HCT116 (cell line): Measurements from ENCODE around the gene FCHSD2. TPM values are rescaled to one million over a fixed set of nuclear protein-coding genes. Genes with fewer than 3 reads are reported as not detected.
"Not testable (repeated sequence)": the region's sequence is repeated elsewhere in the genome, so short reads cannot be mapped to it uniquely, and the experiment has no call there.

Experiments
- ATAC-seq: fragments of 200-7000 bp; cut with Tn5 transposase; 2 replicates; pipeline ENCODE4 v1.9.1; 2020; ENCODE audit warnings: mild to moderate bottlenecking, moderate library complexity
- BruUV-seq: library from RNA; stranded (reverse); fragments of 400-500 nt; replicated peaks from 2 replicates; lab custom pipeline; 2021; lab: Mats Ljungman, UMichigan
- CTCF ChIA-PET: fragments of 300-600 bp; sonication (Branson Sonifier 250); formaldehyde crosslinking; loops from one replicate; lab custom pipeline; 2021; ENCODE audit warnings: antibody characterized with exemption; lab: Charles Lee
- POLR2A ChIA-PET: fragments of 300-600, 350-600 bp; sonication (Branson Sonifier 250); formaldehyde crosslinking; loops from one replicate; lab custom pipeline; 2021; ENCODE audit warnings: antibody characterized with exemption; lab: Charles Lee
- RAD21 ChIA-PET, 2 experiments: fragments of 300-600 bp; sonication (Branson Sonifier 250); formaldehyde crosslinking; loops; one replicate each; lab custom pipeline; 2023; ENCODE audit warnings: low total read pairs in 2 of 2; ENCODE audit not compliant: uncharacterized antibody in 2 of 2, unreplicated experiment in 2 of 2, low non-redundant PET in 1 of 2; lab: Charles Lee
- DNase-seq: peaks from one replicate; pipeline ENCODE4 v3.0.0-alpha.2; 2010; ENCODE audit warnings: low read depth, low spot score
- H2AFZ ChIP-seq: fragments of 200-600 bp; shearing (Covaris generic), sonication (generic); 2 replicates; pipeline ENCODE4 v1.6.1; 2017; ENCODE audit warnings: low read depth, mixed run types, mixed read lengths, antibody characterized with exemption, low read length; ENCODE audit not compliant: poor library complexity, severe bottlenecking
- H3K27ac ChIP-seq: 2 replicates; pipeline ENCODE4 v1.5.1; 2012; ENCODE audit warnings: low read depth, low read length
- H3K27me3 ChIP-seq: fragments of 200-600 bp; sonication (generic); 2 replicates; pipeline ENCODE4 v1.6.1; 2016; ENCODE audit warnings: mixed run types, low read length, mixed read lengths; ENCODE audit not compliant: insufficient read depth
- H3K36me3 ChIP-seq, 2 experiments: fragments of 200-500 bp in 1 of 2; fragments of 200-600 bp in 1 of 2; sonication (Bioruptor generic) in 1 of 2; sonication (generic) in 1 of 2; 2 replicates each; pipeline versions ENCODE4 v1.5.1 to v1.6.1; 2014 to 2016; ENCODE audit warnings: low read length in 2 of 2, inconsistent platforms in 1 of 2, mixed read lengths in 1 of 2, mixed run types in 1 of 2; ENCODE audit not compliant: insufficient read depth in 2 of 2, control insufficient read depth in 1 of 2
- H3K4me1 ChIP-seq, 2 experiments: fragments of 200-600 bp in 1 of 2; sonication (generic) in 1 of 2; 2 replicates each; pipeline versions ENCODE4 v1.5.1 to v1.6.1; 2012 to 2017; ENCODE audit warnings: low read length in 2 of 2, inconsistent platforms in 1 of 2, mild to moderate bottlenecking in 1 of 2, mixed read lengths in 1 of 2, mixed run types in 1 of 2, moderate library complexity in 1 of 2; ENCODE audit not compliant: insufficient read depth in 2 of 2, control insufficient read depth in 1 of 2
- H3K4me2 ChIP-seq: fragments of 200-600 bp; sonication (generic); 2 replicates; pipeline ENCODE4 v1.6.1; 2017; ENCODE audit warnings: mixed run types, low read length, mixed read lengths
- H3K4me3 ChIP-seq, 2 experiments: fragments of 200-600 bp in 1 of 2; sonication (generic) in 1 of 2; replicated peaks in 1 of 2; 2 replicates each; pipeline ENCODE4 v1.5.1; 2011 to 2016; ENCODE audit warnings: low read length in 2 of 2, control low read depth in 1 of 2, low read depth in 1 of 2, mild to moderate bottlenecking in 1 of 2, mixed read lengths in 1 of 2, mixed run types in 1 of 2
- H3K79me2 ChIP-seq: fragments of 200-600 bp; sonication (generic); 2 replicates; pipeline ENCODE4 v1.6.1; 2017; ENCODE audit warnings: mild to moderate bottlenecking, mixed run types, low read length, moderate library complexity, mixed read lengths; ENCODE audit not compliant: insufficient read depth
- H3K9ac ChIP-seq: fragments of 200-600 bp; sonication (generic); 2 replicates; pipeline ENCODE4 v1.6.1; 2016; ENCODE audit warnings: low read length, mixed read lengths
- H3K9me2 ChIP-seq: fragments of 200-600 bp; sonication (generic), shearing (Covaris generic); 2 replicates; pipeline ENCODE4 v1.6.1; 2017; ENCODE audit warnings: mixed run types, mild to moderate bottlenecking, moderate library complexity; ENCODE audit not compliant: insufficient read depth
- H3K9me3 ChIP-seq, 2 experiments: fragments of 200-500 bp in 1 of 2; fragments of 200-600 bp in 1 of 2; sonication (Bioruptor generic) in 1 of 2; sonication (generic) in 1 of 2; 2 replicates each; pipeline ENCODE4 v1.6.1; 2014 to 2017; ENCODE audit warnings: low read length in 2 of 2, mixed read lengths in 2 of 2, inconsistent platforms in 1 of 2, low read depth in 1 of 2, mild to moderate bottlenecking in 1 of 2, mixed run types in 1 of 2, moderate library complexity in 1 of 2; ENCODE audit not compliant: control insufficient read depth in 1 of 2, insufficient read depth in 1 of 2
- H4K20me1 ChIP-seq: fragments of 200-600 bp; sonication (generic), shearing (Covaris generic); 2 replicates; pipeline ENCODE4 v1.6.1; 2017; ENCODE audit warnings: mixed run types, mild to moderate bottlenecking, moderate library complexity; ENCODE audit not compliant: insufficient read depth
- CTCF ChIP-seq, 3 experiments: fragments of 200-600 bp in 1 of 3; sonication (generic) in 1 of 3; IDR thresholded peaks in 2 of 3; conservative IDR thresholded peaks in 1 of 3; 2 replicates each; pipeline ENCODE4 v1.5.1; 2012 to 2017; ENCODE audit warnings: low read depth in 2 of 3, low read length in 2 of 3, antibody characterized with exemption in 1 of 3, borderline replicate concordance in 1 of 3, control low read depth in 1 of 3, mild to moderate bottlenecking in 1 of 3, mixed read lengths in 1 of 3, mixed run types in 1 of 3, moderate library complexity in 1 of 3; ENCODE audit not compliant: insufficient read depth in 1 of 3
- EGR1 ChIP-seq: IDR thresholded peaks from 2 replicates; pipeline ENCODE4 v1.6.1; 2012; ENCODE audit warnings: low read depth
- ELF1 ChIP-seq: IDR thresholded peaks from 2 replicates; pipeline ENCODE4 v1.6.1; 2012; ENCODE audit warnings: low read depth, borderline replicate concordance
- EZH2 ChIP-seq: fragments of 200-600 bp; sonication (generic); IDR thresholded peaks from 2 replicates; pipeline ENCODE4 v1.6.1; 2017; ENCODE audit warnings: antibody characterized with exemption, mixed run types
- EZH2phosphoT487 ChIP-seq: fragments of 200-600 bp; IDR thresholded peaks from 2 replicates; pipeline ENCODE4 v1.6.1; 2018; ENCODE audit warnings: antibody characterized with exemption, borderline replicate concordance
- FOSL1 ChIP-seq: IDR thresholded peaks from 2 replicates; pipeline ENCODE4 v1.6.1; 2012; ENCODE audit warnings: low read depth
- POLR2A ChIP-seq: IDR thresholded peaks from 2 replicates; pipeline ENCODE4 v1.7.0; 2011; ENCODE audit warnings: borderline replicate concordance; ENCODE audit not compliant: insufficient read depth, insufficient read length; ENCODE audit errors: extremely low read depth
- intact Hi-C: fragments of 100-400 bp; cut with micrococcal nuclease; formaldehyde crosslinking; loops from 2 replicates; pipeline ENCODE4 v1.10.0; 2022
- total RNA-seq: library from RNA; stranded (reverse); gene quantifications from one replicate; pipeline ENCODE4 v1.2.1, GENCODE V29; 2021; ENCODE audit not compliant: unreplicated experiment
- TF ChIP-seq, protein P1 (sequence below): IDR thresholded peaks from 2 replicates; pipeline ENCODE4 v1.6.1; 2012

Gene FCHSD2
- total RNA-seq, 1 experiment from 2014 or later = 15.0 TPM

DNA sequence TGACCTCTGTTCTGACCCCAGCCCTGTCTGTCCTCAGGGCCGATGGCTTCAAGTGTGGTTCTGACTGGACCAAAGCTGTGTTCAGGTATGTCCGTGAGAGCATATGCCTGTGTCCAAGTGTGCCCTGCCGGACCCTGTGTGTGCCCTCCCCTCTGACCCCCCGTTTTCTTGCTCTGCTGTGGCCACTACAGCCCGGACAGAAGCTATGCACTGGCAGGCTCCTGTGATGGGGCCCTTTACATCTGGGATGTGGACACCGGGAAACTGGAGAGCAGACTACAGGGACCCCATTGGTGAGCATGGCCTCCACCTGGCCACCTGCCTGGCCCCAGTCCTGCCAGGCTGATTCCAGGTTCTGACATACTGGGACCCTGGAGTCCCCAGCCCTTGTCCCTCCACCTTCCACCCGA is 313.4 kb downstream of the FCHSD2 start:
- Histone ChIP-seq H3K4me3 (no peak overlapping the region), H3K4me1 (peaks cover 0 to 6% of the 10 kb centered on the region in 2 experiments; a peak in 2 of 4 replicates), H3K9me2 (no peaks in the 10 kb centered on the region), H3K36me3 (no peaks in the 10 kb centered on the region), H3K4me2 (no peak overlapping the region), H3K27me3 (no peaks in the 10 kb centered on the region), H3K27ac (no peak overlapping the region), H3K9ac (no peak overlapping the region), H3K79me2 (no peaks in the 10 kb centered on the region), H3K9me3 (no peaks in the 10 kb centered on the region), H2AFZ (no peak overlapping the region), H4K20me1 (no peaks in the 10 kb centered on the region)
- ChIA-PET RAD21 (no interaction called here), POLR2A (no interaction called here), CTCF (interaction anchor here (1.7 kb wide), 1 partner anchor 103 kb away, joined by 6 read pairs; no protein-coding TSS in a partner anchor)
- ATAC-seq (no peak), DNase-seq (no peak)
- intact Hi-C loops = no loop called here
- TF ChIP-seq EGR1 = no peak
- TF ChIP-seq, protein P1, sequence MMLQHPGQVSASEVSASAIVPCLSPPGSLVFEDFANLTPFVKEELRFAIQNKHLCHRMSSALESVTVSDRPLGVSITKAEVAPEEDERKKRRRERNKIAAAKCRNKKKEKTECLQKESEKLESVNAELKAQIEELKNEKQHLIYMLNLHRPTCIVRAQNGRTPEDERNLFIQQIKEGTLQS = no peak
- no peak for TF ChIP-seq CTCF (IDR thresholded peaks at IDR 0.05 in 2 of 3, conservative IDR thresholded peaks at IDR 0.05 in 1 of 3; ENCODE audit: borderline replicate concordance in 1 of 3, insufficient read depth in 1 of 3, low read depth in 2 of 3, low read length in 2 of 3)
- no peak for TF ChIP-seq FOSL1
- TF ChIP-seq EZH2 = no peak
- no TSS peak for BruUV-seq

DNA sequence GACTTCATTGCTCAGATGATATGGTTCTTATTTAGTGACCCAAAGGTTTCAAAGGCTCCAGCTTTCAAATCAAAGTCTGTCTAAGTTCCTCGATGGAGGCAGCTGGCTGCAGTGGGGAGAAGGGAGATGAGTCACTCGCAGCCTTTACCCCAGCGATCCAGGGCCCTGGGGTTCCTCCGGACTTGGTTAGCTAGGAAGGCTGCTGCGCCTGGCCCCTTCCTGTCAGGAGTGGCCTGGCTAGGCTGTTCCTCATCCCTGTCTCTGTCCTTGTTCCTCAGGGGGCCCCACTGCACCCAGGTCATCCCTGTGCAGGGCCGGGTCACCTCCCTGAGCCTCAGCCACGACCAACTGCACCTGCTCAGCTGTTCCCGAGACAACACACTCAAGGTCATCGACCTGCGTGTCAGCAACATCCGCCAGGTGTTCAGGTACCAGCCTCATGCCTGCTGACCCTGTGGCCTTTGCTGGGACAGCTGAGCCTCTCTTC is 314.0 kb downstream of the FCHSD2 start:
- Histone ChIP-seq H3K9me2 (no peaks in the 10 kb centered on the region), H3K36me3 (no peaks in the 10 kb centered on the region), H2AFZ (no peak overlapping the region), H3K4me1 (peaks cover 0 to 6% of the 10 kb centered on the region in 2 experiments; a peak in 2 of 4 replicates), H3K4me3 (no peak overlapping the region), H3K79me2 (no peaks in the 10 kb centered on the region)
- POLR2A ChIA-PET = interaction anchor here (0.6 kb wide), 1 partner anchor 417 kb away, joined by 4 read pairs; no protein-coding TSS in a partner anchor
- TF ChIP-seq POLR2A (no peak), EGR1 (no peak), EZH2phosphoT487 (no peak), ELF1 (no peak)
- TF ChIP-seq, all 23 proteins: peak for 0
- Histone ChIP-seq H3K9me3 (no peaks in the 10 kb centered on the region), H3K9ac (no peak overlapping the region), H3K27me3 (no peaks in the 10 kb centered on the region), H3K4me2 (no peak overlapping the region), H3K27ac (no peak overlapping the region), H4K20me1 (no peaks in the 10 kb centered on the region)
- intact Hi-C loops = no loop called here
- ATAC-seq (no peak), DNase-seq (no peak)
- BruUV-seq = no TSS peak
- ChIA-PET RAD21 (no interaction called here), CTCF (interaction anchor here (1.2 to 1.7 kb wide), 2 partner anchors 103 to 350 kb away, joined by 5 to 6 read pairs; no protein-coding TSS in a partner anchor)

DNA sequence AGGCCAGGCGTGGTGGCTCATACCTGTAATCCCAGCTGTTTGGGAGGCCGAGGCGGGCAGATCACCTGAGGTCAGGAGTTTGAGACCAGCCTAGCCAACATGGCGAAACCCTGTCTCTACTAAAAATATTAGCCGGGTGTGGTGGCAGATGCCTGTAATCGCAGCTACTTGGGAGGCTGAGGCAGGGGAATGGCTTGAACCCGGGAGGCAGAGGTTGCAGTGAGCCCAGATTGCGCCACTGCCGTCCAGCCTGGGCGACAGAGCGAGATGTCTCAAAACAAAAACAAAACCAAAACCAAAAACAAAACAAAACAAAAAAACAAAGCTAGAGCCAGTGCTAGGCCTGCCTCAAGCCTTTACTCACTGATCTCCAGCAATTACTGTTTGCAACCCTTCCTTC is 314.5 kb downstream of the FCHSD2 start:
- H3K9me3 ChIP-seq, H3K27ac ChIP-seq, H3K4me2 ChIP-seq, RAD21 ChIA-PET, H2AFZ ChIP-seq, H3K79me2 ChIP-seq, ATAC-seq, H3K4me3 ChIP-seq, H3K36me3 ChIP-seq, H3K9ac ChIP-seq, DNase-seq, intact Hi-C loops, H4K20me1 ChIP-seq, H3K4me1 ChIP-seq, H3K27me3 ChIP-seq, BruUV-seq, H3K9me2 ChIP-seq: not testable (repeated sequence)
- ChIA-PET POLR2A (interaction anchor here (0.6 kb wide), 1 partner anchor 417 kb away, joined by 4 read pairs; no protein-coding TSS in a partner anchor), CTCF (interaction anchor here (1.2 to 1.7 kb wide), 2 partner anchors 102 to 351 kb away, joined by 5 to 6 read pairs; no protein-coding TSS in a partner anchor)
